ENCODE measurements around the gene SPNS2. TPM values are rescaled to one million over a fixed set of nuclear protein-coding genes. Genes with fewer than 3 reads are reported as not detected.

SPNS2 gene
- total RNA-seq, 4 donors from 2014 or later: 12.4 to 81.0 (median 31.9) TPM

GRCh38 chr17:4580291-4580690 lies 81.6 kb downstream of the SPNS2 start:
- Histone ChIP-seq H3K4me3 (no peak overlapping the region), H3K27ac (no peak overlapping the region), H3K9me3 (no peaks in the 10 kb centered on the region), H3K36me3 (no peaks in the 10 kb centered on the region), H3K4me1 (peaks cover 0 to 18% (median 7%) of the 10 kb centered on the region in 4 donors), H3K27me3 (peaks cover 0 to 7% of the 10 kb centered on the region in 2 donors)
- no peak for TF ChIP-seq POLR2A (IDR thresholded peaks at IDR 0.05)
- TF ChIP-seq, protein P1, sequence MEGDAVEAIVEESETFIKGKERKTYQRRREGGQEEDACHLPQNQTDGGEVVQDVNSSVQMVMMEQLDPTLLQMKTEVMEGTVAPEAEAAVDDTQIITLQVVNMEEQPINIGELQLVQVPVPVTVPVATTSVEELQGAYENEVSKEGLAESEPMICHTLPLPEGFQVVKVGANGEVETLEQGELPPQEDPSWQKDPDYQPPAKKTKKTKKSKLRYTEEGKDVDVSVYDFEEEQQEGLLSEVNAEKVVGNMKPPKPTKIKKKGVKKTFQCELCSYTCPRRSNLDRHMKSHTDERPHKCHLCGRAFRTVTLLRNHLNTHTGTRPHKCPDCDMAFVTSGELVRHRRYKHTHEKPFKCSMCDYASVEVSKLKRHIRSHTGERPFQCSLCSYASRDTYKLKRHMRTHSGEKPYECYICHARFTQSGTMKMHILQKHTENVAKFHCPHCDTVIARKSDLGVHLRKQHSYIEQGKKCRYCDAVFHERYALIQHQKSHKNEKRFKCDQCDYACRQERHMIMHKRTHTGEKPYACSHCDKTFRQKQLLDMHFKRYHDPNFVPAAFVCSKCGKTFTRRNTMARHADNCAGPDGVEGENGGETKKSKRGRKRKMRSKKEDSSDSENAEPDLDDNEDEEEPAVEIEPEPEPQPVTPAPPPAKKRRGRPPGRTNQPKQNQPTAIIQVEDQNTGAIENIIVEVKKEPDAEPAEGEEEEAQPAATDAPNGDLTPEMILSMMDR (IDR thresholded peaks at IDR 0.05): no peak
- no peak for DNase-seq

DNA sequence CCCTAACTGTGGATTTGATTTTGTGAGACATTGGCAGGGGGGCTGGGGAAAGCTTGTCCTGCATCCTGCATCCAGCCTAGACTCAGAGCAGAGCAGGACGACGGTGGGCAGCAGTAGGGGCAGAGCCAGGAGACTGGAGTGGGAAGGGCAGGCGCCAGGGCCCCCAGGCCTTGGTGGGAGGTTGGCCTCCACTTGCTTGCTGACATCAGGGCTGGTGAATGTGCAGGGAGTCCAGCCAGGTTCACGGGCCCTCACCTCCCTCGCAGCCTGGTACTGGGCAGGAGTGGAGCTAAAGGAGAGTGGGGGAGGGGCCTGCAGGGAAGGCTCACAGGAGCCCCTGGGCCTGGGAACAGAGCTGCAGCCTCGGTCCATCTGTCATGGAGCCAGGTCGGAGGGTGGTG lies 83.4 kb downstream of the SPNS2 start:
- Histone ChIP-seq H3K4me1 (peaks cover 0 to 18% (median 7%) of the 10 kb centered on the region in 4 donors), H3K27me3 (peaks cover 0 to 7% of the 10 kb centered on the region in 2 donors), H3K9me3 (no peaks in the 10 kb centered on the region), H3K27ac (no peak overlapping the region), H3K4me3 (no peak overlapping the region), H3K36me3 (no peaks in the 10 kb centered on the region)
- TF ChIP-seq, protein P1 (IDR thresholded peaks at IDR 0.05): no peak
- no peak for TF ChIP-seq POLR2A (IDR thresholded peaks at IDR 0.05)
- DNase-seq: no peak

GRCh38 chr17:4582691-4583090 lies 84.0 kb downstream of the SPNS2 start:
- Histone ChIP-seq H3K27ac (no peak overlapping the region), H3K9me3 (no peaks in the 10 kb centered on the region), H3K4me3 (no peak overlapping the region), H3K27me3 (peaks cover 0 to 7% of the 10 kb centered on the region in 2 donors), H3K4me1 (peaks cover 0 to 18% (median 7%) of the 10 kb centered on the region in 4 donors), H3K36me3 (no peaks in the 10 kb centered on the region)
- TF ChIP-seq POLR2A (IDR thresholded peaks at IDR 0.05): no peak
- TF ChIP-seq, protein P1 (IDR thresholded peaks at IDR 0.05): no peak
- no peak for DNase-seq

- no peaks in the 10 kb centered on the region for H3K36me3 ChIP-seq
- H3K27ac ChIP-seq: no peak overlapping the region
- DNase-seq: no peak
- H3K27me3 ChIP-seq: peaks cover 0 to 7% of the 10 kb centered on the region in 2 donors
- no peak overlapping the region for H3K4me3 ChIP-seq
- TF ChIP-seq, protein P1 (IDR thresholded peaks at IDR 0.05): no peak
- no peak for TF ChIP-seq POLR2A (IDR thresholded peaks at IDR 0.05)
- H3K9me3 ChIP-seq: no peaks in the 10 kb centered on the region
- H3K4me1 ChIP-seq: peaks cover 0 to 18% (median 7%) of the 10 kb centered on the region in 4 donors
Observed at GRCh38 chr17:4583206-4583605, 84.5 kb downstream of the SPNS2 start.

DNA sequence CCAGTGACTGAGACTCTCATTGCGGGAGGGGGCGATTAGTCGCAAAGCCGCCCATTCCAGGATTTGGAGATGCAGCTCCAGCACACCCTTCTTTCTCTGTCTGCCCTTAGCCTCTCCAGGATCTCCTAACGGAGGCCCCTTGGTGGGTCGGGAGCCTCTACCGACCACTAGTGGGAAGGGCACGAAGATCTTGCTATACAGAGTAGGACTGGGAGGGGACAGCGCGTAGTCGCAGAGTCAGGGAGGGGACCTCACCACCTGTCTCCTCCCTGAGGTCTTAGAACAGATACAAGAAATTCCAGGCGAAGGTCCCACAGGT lies 85.1 kb downstream of the SPNS2 start:
- Histone ChIP-seq H3K27me3 (peaks cover 0 to 7% of the 10 kb centered on the region in 2 donors), H3K36me3 (no peaks in the 10 kb centered on the region), H3K9me3 (no peaks in the 10 kb centered on the region), H3K27ac (peak overlapping the region in 2 of 4 donors; percentile 39 to 55), H3K4me1 (peaks cover 0 to 18% (median 7%) of the 10 kb centered on the region in 4 donors), H3K4me3 (peak overlapping the region; percentile 19 to 57 (median 51))
- TF ChIP-seq, protein P1 (IDR thresholded peaks at IDR 0.05): peak in 1 of 6 experiments; percentile 23
- TF ChIP-seq POLR2A (IDR thresholded peaks at IDR 0.05): no peak
- DNase-seq: no peak

All from Peyer's patch (tissue), 4 donors.